Left renal cortex interstitium (tissue), 4 donors: ENCODE data around the gene PPM1E. TPM values are rescaled to one million over a fixed set of nuclear protein-coding genes. Genes with fewer than 3 reads are reported as not detected.
"Not testable (repeated sequence)": the region's sequence is repeated elsewhere in the genome, so short reads cannot be mapped to it uniquely, and the experiment has no call there.

Source experiments
- DNase-seq, 4 donors: peaks; one replicate each; pipeline ENCODE4 v3.0.0-alpha.2; 2013; ENCODE audit warnings: low read depth in 4 of 4, low spot score in 2 of 4, missing footprints in 1 of 4
- polyA plus RNA-seq, 4 donors: library from polyadenylated mRNA; unstranded; fragments of 120-200 nt; gene quantifications; one replicate each; pipeline ENCODE4 v1.2.1, GENCODE V29; 2013; ENCODE audit not compliant: insufficient read length in 4 of 4

Gene PPM1E
- polyA plus RNA-seq, 4 donors, result 3.4 to 4.2 (median 3.6) TPM

- DNase-seq, result no peak
Observed at GRCh38 chr17:58837699-58838098, 82.0 kb downstream of the PPM1E start.

- no peak for DNase-seq
Observed at GRCh38 chr17:58840820-58841612, 85.4 kb downstream of the PPM1E start.

GRCh38 chr17:58846413-58846812 lies 90.8 kb downstream of the PPM1E start:
- DNase-seq, result not testable (repeated sequence)

GRCh38 chr17:58850106-58850505 lies 94.5 kb downstream of the PPM1E start:
- DNase-seq, result not testable (repeated sequence)

- DNase-seq, result no peak
Observed at GRCh38 chr17:58865301-58865700, 109.6 kb downstream of the PPM1E start.

GRCh38 chr17:58870747-58871146 lies 115.1 kb downstream of the PPM1E start:
- DNase-seq, result no peak

- no peak for DNase-seq
Observed at GRCh38 chr17:58873926-58874325, 118.3 kb downstream of the PPM1E start.

GRCh38 chr17:58875261-58875660 lies 119.6 kb downstream of the PPM1E start:
- DNase-seq, result no peak

- DNase-seq, result no peak
Observed at GRCh38 chr17:58884161-58884560, 128.5 kb downstream of the PPM1E start.

GRCh38 chr17:58886514-58886913 lies 130.9 kb downstream of the PPM1E start:
- DNase-seq, result no peak

GRCh38 chr17:58889928-58890327 lies 134.3 kb downstream of the PPM1E start:
- no peak for DNase-seq

GRCh38 chr17:58899191-58899590 lies 143.5 kb downstream of the PPM1E start:
- no peak for DNase-seq

- no peak for DNase-seq
Observed at GRCh38 chr17:58902322-58902721, 146.7 kb downstream of the PPM1E start.

- no peak for DNase-seq
Observed at GRCh38 chr17:58911741-58912343, 156.2 kb downstream of the PPM1E start.

GRCh38 chr17:58913552-58913951 lies 157.9 kb downstream of the PPM1E start:
- no peak for DNase-seq

GRCh38 chr17:58913971-58914769 lies 158.5 kb downstream of the PPM1E start:
- no peak for DNase-seq

GRCh38 chr17:58917228-58917627 lies 161.6 kb downstream of the PPM1E start:
- no peak for DNase-seq

GRCh38 chr17:58918072-58918471 lies 162.4 kb downstream of the PPM1E start:
- no peak for DNase-seq

- DNase-seq, result no peak
Observed at GRCh38 chr17:58918884-58919283, 163.2 kb downstream of the PPM1E start.

- no peak for DNase-seq
Observed at GRCh38 chr17:58920773-58921172, 165.1 kb downstream of the PPM1E start.

GRCh38 chr17:58932956-58933355 lies 177.3 kb downstream of the PPM1E start:
- no peak for DNase-seq
